WTC11 (cell line): Measurements from ENCODE around the gene MOSMO. TPM values are rescaled to one million over a fixed set of nuclear protein-coding genes. Genes with fewer than 3 reads are reported as not detected.

Experiments used
- ATAC-seq: fragments of 200-7000 bp; cut with Tn5 transposase; 2 replicates; pipeline ENCODE4 v1.10.0; 2021; ENCODE audit warnings: mild to moderate bottlenecking, moderate library complexity
- CTCF ChIA-PET: fragments of 300-600 bp; sonication (Branson Sonifier 250); formaldehyde crosslinking; loops from one replicate; lab custom pipeline; 2021; ENCODE audit warnings: antibody characterized with exemption; lab: Charles Lee
- POLR2A ChIA-PET: fragments of 350-600 bp; sonication (Branson Sonifier 250); formaldehyde crosslinking; loops from one replicate; lab custom pipeline; 2021; ENCODE audit warnings: antibody characterized with exemption; lab: Charles Lee
- DNase-seq: peaks from one replicate; pipeline ENCODE4 v3.0.0; 2021; ENCODE audit warnings: low spot score
- H3K27ac Mint-ChIP-seq: 2 replicates; pipeline ENCODE4 v1.8.0; 2021; ENCODE audit warnings: mixed read lengths
- H3K27me3 Mint-ChIP-seq: 2 replicates; pipeline ENCODE4 v1.8.0; 2021; ENCODE audit warnings: low read depth, mild to moderate bottlenecking, moderate library complexity, mixed read lengths
- H3K36me3 Mint-ChIP-seq: 2 replicates; pipeline ENCODE4 v1.8.0; 2021; ENCODE audit warnings: mixed read lengths
- H3K4me1 Mint-ChIP-seq: 2 replicates; pipeline ENCODE4 v1.8.0; 2022; ENCODE audit warnings: mixed read lengths
- H3K4me3 Mint-ChIP-seq: 2 replicates; pipeline ENCODE4 v1.8.0; 2021; ENCODE audit warnings: mild to moderate bottlenecking, moderate library complexity, mixed read lengths
- H3K9me3 Mint-ChIP-seq: 2 replicates; pipeline ENCODE4 v1.8.0; 2021; ENCODE audit warnings: mixed read lengths
- E2F5 ChIP-seq: sonication (generic); formaldehyde crosslinking; IDR thresholded peaks from 2 replicates; pipeline ENCODE4 v1.8.1; 2022; ENCODE audit warnings: mild to moderate bottlenecking, moderate library complexity, missing genetic modification reagents
- FOXP4 ChIP-seq: sonication (generic); formaldehyde crosslinking; IDR thresholded peaks from 2 replicates; pipeline ENCODE4 v1.8.0; 2022; ENCODE audit warnings: mild to moderate bottlenecking, missing genetic modification reagents
- GRHL2 ChIP-seq: fragments of 250-450 bp; sonication (Bioruptor Pico); IDR thresholded peaks from 2 replicates; pipeline ENCODE4 v1.8.0; 2022; ENCODE audit warnings: mild to moderate bottlenecking, moderate library complexity; ENCODE audit not compliant: insufficient replicate concordance, severe bottlenecking
- GTF2I ChIP-seq: fragments of 250-450 bp; sonication (Bioruptor Pico); conservative IDR thresholded peaks from 2 replicates; pipeline ENCODE4 v1.4.0; 2021; ENCODE audit warnings: mild to moderate bottlenecking
- MYBL2 ChIP-seq: sonication (generic); formaldehyde crosslinking; IDR thresholded peaks from 2 replicates; pipeline ENCODE4 v1.8.1; 2023; ENCODE audit warnings: mild to moderate bottlenecking, moderate library complexity, missing genetic modification reagents
- NFATC4 ChIP-seq: fragments of 250-450 bp; sonication (Bioruptor Pico); IDR thresholded peaks from 2 replicates; pipeline ENCODE4 v1.9.0; 2021; ENCODE audit warnings: mild to moderate bottlenecking
- NFE2L1 ChIP-seq: sonication (generic); formaldehyde crosslinking; IDR thresholded peaks from 2 replicates; pipeline ENCODE4 v1.8.1; 2023; ENCODE audit warnings: missing genetic modification reagents
- NR1H2 ChIP-seq: sonication (generic); formaldehyde crosslinking; IDR thresholded peaks from 2 replicates; pipeline ENCODE4 v1.9.0; 2021; ENCODE audit warnings: mild to moderate bottlenecking, moderate library complexity, missing genetic modification reagents
- PRDM15 ChIP-seq: sonication (generic); formaldehyde crosslinking; IDR thresholded peaks from 2 replicates; pipeline ENCODE4 v1.8.0; 2022; ENCODE audit warnings: missing genetic modification reagents
- PRRX2 ChIP-seq: fragments of 250-450 bp; sonication (Bioruptor Pico); IDR thresholded peaks from 2 replicates; pipeline ENCODE4 v1.8.0; 2021; ENCODE audit warnings: mild to moderate bottlenecking
- TCF7 ChIP-seq: sonication (generic); formaldehyde crosslinking; IDR thresholded peaks from 2 replicates; pipeline ENCODE4 v1.8.0; 2022; ENCODE audit warnings: mild to moderate bottlenecking, low read depth, missing genetic modification reagents, moderate library complexity
- TEAD1 ChIP-seq: sonication (generic); formaldehyde crosslinking; IDR thresholded peaks from 2 replicates; pipeline ENCODE4 v1.8.0; 2022; ENCODE audit warnings: mild to moderate bottlenecking, missing genetic modification reagents
- TP53 ChIP-seq: sonication (generic); formaldehyde crosslinking; IDR thresholded peaks from 2 replicates; pipeline ENCODE4 v1.8.1; 2023; ENCODE audit warnings: mild to moderate bottlenecking, missing genetic modification reagents
- ZNF396 ChIP-seq: fragments of 250-450 bp; sonication (Bioruptor Pico); IDR thresholded peaks from 2 replicates; pipeline ENCODE4 v1.8.0; 2021; ENCODE audit warnings: mild to moderate bottlenecking, moderate library complexity, borderline replicate concordance
- total RNA-seq: library from RNA; stranded (reverse); gene quantifications from 3 replicates; pipeline ENCODE4 v1.2.3, GENCODE V29; 2021
- TF ChIP-seq, protein P1 (sequence below): sonication (generic); formaldehyde crosslinking; IDR thresholded peaks from 2 replicates; pipeline ENCODE4 v1.8.1; 2022; ENCODE audit warnings: missing genetic modification reagents, borderline replicate concordance
- TF ChIP-seq, protein P2 (sequence below): sonication (generic); formaldehyde crosslinking; IDR thresholded peaks from 2 replicates; pipeline ENCODE4 v1.8.1; 2023; ENCODE audit warnings: mild to moderate bottlenecking, missing genetic modification reagents

MOSMO gene
- total RNA-seq, 1 experiment from 2014 or later = 10.7 TPM

DNA sequence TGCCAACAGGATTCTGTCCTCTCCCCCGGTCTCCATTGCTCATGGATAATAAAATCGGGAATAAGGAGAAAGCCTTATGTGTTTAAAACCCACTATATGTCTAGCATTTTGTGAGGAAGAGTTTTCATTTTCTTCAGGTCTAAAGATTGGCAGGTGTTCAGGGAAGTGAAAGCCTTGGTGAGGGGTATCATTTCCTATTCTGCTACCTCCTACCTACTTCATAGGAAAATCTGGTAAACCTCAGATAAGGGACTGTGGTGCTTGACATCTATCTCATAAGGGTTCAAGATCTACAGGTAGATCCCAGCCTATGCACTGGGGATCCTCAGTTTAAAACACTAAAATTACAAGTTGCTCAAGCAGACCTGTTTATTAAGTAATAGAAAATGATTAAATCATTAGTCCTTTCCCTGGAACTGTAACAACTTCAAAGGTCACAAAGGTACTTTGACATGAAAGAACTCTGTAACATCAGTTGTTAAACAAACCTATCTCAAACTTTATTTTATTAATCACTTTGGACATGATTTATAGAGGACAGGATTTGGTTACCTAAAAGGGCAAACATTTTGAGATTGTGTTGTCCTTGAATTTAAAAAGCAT is 6.5 kb downstream of the MOSMO start (continued):
- TF ChIP-seq E2F5 (CRISPR knock-in tag) (no peak), TEAD1 (CRISPR knock-in tag) (no peak), NR1H2 (no peak)

DNA sequence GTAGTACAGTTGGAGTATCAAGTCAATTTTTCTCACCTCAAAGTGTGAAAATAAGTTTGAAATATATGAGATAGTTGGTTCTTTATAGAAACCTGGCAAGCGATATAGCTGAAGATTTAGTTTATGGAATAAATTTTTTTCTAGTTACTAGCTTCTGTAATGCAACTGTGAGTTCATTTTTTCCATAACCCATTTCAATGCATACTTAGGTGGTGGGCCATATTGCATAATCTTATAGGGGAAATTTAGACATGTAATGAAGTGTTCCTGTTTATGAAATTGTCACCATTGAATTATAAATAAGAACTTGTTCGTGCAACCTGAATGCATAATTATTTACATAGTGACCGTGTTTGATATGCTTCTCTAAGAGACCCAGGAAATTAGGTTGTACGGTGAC is 9.0 kb downstream of the MOSMO start:
- ATAC-seq = no peak
- Mint-ChIP-seq H3K4me1 (no peaks in the 10 kb centered on the region), H3K27me3 (no peaks in the 10 kb centered on the region), H3K9me3 (no peaks in the 10 kb centered on the region), H3K27ac (no peak overlapping the region), H3K4me3 (no peak overlapping the region), H3K36me3 (no peaks in the 10 kb centered on the region)
- TF ChIP-seq GRHL2 (CRISPR knock-in tag) (no peak), TP53 (CRISPR knock-in tag) (no peak), NR1H2 (no peak), PRRX2 (CRISPR knock-in tag) (no peak), ZNF396 (no peak), PRDM15 (no peak), FOXP4 (no peak), NFE2L1 (CRISPR knock-in tag) (no peak), GTF2I (CRISPR knock-in tag) (no peak), NFATC4 (CRISPR knock-in tag) (no peak), MYBL2 (CRISPR knock-in tag) (no peak), TCF7 (CRISPR knock-in tag) (no peak)
- TF ChIP-seq, protein P1, sequence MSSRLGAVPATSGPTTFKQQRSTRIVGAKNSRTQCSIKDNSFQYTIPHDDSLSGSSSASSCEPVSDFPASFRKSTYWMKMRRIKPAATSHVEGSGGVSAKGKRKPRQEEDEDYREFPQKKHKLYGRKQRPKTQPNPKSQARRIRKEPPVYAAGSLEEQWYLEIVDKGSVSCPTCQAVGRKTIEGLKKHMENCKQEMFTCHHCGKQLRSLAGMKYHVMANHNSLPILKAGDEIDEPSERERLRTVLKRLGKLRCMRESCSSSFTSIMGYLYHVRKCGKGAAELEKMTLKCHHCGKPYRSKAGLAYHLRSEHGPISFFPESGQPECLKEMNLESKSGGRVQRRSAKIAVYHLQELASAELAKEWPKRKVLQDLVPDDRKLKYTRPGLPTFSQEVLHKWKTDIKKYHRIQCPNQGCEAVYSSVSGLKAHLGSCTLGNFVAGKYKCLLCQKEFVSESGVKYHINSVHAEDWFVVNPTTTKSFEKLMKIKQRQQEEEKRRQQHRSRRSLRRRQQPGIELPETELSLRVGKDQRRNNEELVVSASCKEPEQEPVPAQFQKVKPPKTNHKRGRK = no peak
- TF ChIP-seq, protein P2, sequence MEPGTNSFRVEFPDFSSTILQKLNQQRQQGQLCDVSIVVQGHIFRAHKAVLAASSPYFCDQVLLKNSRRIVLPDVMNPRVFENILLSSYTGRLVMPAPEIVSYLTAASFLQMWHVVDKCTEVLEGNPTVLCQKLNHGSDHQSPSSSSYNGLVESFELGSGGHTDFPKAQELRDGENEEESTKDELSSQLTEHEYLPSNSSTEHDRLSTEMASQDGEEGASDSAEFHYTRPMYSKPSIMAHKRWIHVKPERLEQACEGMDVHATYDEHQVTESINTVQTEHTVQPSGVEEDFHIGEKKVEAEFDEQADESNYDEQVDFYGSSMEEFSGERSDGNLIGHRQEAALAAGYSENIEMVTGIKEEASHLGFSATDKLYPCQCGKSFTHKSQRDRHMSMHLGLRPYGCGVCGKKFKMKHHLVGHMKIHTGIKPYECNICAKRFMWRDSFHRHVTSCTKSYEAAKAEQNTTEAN (CRISPR knock-in tag) = no peak
- ChIA-PET CTCF (interaction anchor here (0.6 to 1.0 kb wide), 2 partner anchors 39 to 61 kb away, joined by 3 read pairs; no protein-coding TSS in a partner anchor), POLR2A (no interaction called here)
- DNase-seq = no peak
